ENCODE results near the gene GRM1.

GRM1 gene

DNA sequence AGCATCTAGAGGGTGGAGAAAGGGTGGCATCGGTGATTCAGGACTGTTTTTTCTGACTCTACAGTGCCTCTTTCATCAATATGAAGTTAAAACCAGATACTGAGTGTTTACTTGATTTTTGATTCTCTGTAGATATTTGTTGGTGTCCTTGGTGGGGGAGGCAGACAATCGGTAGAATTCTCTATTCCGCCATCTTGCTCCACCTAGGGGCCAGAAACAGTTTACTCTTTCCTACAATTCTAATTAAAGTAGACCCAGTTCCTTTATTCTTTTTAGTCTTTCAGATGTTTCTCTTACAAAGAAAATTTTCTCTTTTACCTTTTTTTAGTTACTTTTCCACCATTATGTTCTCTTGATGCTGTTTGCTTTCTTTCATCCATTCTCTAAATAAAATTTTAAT lies 352.6 kb downstream of the GRM1 start:
- DNase-seq (ENCODE audit: low spot score) = no peak

GRCh38 chr6:146388736-146389364 lies 360.0 kb downstream of the GRM1 start:
- no peak for DNase-seq (ENCODE audit: low spot score)

- DNase-seq (ENCODE audit: low spot score) = no peak
Measured at GRCh38 chr6:146389740-146390139, 360.9 kb downstream of the GRM1 start.

GRCh38 chr6:146397638-146398037 lies 368.8 kb downstream of the GRM1 start:
- no peak for DNase-seq (ENCODE audit: low spot score)

DNA sequence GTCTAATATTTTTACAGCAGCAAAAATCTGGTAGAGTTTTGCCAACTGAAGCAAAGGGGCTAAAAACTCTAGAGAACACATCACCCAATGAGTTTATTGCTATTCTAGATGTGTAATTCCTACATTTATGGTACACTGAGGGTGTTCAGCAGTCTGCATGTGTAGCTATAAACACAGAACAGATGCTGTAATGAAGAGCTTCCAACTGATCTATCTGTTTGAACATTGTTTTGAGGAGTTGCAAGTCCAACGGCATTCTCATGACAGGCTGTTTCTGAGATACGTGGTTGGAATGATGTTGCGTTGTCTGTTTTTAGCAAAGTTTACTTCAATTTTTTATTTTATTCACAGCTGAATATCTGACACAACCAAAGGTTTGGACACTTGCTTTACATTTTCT lies 373.6 kb downstream of the GRM1 start:
- no peak for DNase-seq (ENCODE audit: low spot score)

- no peak for DNase-seq (ENCODE audit: low spot score)
Measured at GRCh38 chr6:146408583-146408982, 379.7 kb downstream of the GRM1 start.

DNA sequence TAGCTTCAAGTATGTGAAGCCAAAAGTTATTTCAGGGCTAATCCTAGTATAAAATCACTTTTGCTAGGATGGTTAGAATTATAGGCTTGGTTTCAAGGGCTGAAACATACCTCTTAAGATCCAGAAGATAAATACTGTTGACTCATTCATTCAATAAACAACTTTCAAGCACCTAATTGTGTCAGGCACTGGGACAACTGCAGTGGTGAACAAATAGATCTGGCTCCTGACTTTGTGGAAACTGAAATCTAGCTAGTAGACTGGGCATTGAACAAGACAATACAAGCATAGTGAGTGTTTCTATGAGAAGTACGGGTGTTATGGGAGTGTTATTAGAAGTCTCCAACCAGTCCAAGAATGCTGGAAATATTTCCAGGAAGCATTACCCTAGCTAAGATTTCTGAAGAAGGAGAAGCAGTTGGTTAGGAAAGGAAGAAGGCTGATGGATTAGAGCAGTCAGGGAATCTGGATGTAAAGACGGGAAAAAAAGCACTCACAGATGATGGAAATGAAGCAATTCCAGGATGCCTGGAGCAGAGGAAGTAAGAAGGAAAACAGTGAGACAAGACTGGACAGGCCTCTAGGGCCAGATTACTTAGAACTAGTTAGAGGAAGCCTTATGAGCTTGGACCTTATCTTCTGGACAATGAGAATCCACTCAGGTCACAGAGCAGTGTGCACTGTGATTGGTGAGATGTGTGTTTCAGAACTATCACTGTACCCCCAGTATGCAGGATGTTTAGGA lies 382.2 kb downstream of the GRM1 start:
- no peak for DNase-seq (ENCODE audit: low spot score)

DNA sequence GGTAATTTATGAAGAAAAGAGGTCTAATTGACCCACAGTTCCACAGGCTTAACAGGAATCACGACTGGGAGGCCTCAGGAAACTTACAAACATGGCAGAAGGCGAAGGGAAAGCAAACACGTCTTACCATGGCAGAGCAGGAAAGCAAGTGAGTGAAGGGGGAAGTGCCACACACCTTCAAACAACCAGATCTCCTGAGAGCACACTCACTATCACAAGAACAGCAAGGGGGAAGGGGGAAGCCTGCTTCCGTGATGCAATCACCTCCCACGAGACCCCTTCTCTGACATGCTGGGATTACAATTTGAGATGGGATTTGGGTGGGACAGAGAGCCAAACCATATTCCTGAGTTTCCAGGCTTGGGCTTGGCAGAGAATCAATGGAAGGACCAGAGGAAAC lies 390.7 kb downstream of the GRM1 start:
- DNase-seq (ENCODE audit: low spot score) = no peak

DNA sequence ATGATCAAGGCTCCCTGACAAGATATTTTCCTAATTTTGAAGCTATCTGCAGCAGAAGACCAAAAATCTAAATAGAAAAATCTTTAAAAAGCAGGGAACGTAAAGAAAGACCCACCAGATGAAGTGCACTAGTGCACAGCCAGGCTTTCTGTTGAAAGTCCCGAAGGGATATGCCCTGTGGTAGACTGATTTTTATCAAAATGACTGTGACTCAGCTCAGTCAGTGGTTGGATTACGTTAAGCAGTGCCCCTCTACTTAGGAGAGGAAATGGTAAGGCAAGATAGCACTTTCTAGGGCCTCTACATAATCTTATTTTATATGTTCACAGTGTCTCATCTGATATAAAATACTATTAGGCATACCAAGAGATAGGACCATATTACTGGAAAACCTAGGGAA lies 391.4 kb downstream of the GRM1 start:
- DNase-seq (ENCODE audit: low spot score) = no peak

DNA sequence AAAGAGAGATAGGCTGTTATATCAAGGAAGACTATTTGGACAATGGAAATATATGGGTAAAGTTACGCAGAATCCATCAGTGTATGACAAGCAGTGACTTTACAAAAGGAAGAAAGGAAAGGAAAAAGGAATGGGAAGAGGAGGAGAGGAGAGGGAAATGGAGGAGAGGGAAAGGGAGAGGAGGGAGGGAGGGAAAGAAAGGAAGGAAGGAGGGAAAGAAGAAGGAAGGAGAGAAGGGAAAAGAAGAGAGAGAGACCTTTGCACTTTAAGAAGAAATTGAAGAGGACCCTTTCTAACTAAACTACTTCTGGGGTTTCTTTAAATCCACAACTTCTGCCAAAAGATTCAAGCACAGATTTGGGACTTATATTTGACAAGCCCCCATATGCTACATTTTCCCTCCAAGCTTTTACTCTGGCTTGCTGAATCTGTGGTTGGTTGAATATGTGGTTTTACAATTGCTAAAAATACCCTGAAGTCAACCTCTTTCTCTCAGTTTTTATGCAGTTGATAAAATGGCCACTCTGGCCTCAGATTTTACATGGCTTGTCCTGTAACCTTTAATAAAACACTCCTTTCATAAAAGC lies 394.0 kb downstream of the GRM1 start:
- no peak for DNase-seq (ENCODE audit: low spot score)

DNA sequence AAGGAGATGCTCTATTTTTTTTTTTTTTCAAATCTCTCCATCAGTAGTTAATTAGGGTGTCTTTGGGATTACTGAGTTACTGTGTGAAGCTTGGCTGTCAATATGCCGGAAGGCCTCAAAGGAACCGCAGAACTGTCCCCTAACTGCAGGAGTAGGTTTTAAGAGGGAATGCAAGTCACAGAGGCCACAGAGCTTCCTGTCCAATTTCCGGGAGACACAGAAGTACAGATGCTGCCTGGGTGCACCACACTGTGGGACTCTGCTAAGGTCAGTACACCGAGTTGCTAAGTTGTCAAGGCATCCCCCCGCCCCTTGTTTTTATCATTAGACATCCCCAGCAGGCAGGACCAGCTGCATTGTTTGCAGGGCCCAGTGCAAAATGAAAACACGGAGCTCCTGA lies 394.6 kb downstream of the GRM1 start:
- DNase-seq (ENCODE audit: low spot score) = no peak

- peak; percentile 7 for DNase-seq (ENCODE audit: low spot score)
Measured at GRCh38 chr6:146426516-146426915, 397.7 kb downstream of the GRM1 start.

- no peak for DNase-seq (ENCODE audit: low spot score)
Measured at GRCh38 chr6:146429831-146430230, 401.0 kb downstream of the GRM1 start.

GRCh38 chr6:146433881-146434731 lies 405.2 kb downstream of the GRM1 start:
- peak; percentile 8 for DNase-seq (ENCODE audit: low spot score)

GRCh38 chr6:146434732-146435390 lies 406.0 kb downstream of the GRM1 start:
- DNase-seq (ENCODE audit: low spot score) = no peak

DNA sequence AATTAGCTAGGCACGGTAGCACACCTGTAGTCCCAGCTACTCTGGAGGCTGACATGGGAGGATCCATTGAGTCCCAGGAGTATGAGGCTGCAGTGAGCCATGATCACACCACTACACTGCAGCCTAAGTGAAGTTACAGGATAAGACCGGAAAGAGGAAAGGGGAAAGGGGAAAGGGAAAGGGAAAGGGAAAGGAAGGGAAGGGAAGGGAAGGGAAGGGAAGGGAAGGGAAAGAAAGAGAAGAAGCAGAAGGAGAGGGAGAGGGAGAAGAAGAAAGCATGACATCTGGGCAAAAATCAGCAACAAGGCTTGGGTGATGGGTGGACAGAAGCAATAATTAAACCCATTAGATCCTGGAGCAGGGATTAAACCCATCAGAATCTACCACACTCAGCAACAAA lies 413.0 kb downstream of the GRM1 start:
- DNase-seq (ENCODE audit: low spot score) = no peak

- DNase-seq (ENCODE audit: low spot score) = no peak
Measured at GRCh38 chr6:146444189-146444588, 415.3 kb downstream of the GRM1 start.

GRCh38 chr6:146445233-146445632 lies 416.4 kb downstream of the GRM1 start:
- no peak for DNase-seq (ENCODE audit: low spot score)

DNA sequence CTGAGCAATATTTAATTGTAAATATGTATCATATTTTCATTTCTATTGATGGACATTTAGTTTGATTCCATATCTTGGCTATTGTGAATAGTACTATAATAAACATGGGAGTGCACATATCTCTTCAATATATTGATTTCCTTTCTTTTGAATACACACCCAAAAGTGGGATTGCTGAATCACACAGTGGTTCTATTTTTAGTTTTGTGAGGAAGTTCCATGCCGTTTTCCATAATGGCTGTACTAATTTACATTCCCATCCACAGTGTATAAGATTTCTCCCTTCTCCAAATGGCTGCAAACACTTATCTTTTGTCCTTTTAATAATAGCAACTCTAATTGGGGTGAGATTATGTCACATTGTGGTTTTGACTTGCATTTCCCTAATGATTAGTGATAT lies 428.0 kb downstream of the GRM1 start:
- no peak for DNase-seq (ENCODE audit: low spot score)

- no peak for DNase-seq (ENCODE audit: low spot score)
Measured at GRCh38 chr6:146460941-146461340, 432.1 kb downstream of the GRM1 start.

DNA sequence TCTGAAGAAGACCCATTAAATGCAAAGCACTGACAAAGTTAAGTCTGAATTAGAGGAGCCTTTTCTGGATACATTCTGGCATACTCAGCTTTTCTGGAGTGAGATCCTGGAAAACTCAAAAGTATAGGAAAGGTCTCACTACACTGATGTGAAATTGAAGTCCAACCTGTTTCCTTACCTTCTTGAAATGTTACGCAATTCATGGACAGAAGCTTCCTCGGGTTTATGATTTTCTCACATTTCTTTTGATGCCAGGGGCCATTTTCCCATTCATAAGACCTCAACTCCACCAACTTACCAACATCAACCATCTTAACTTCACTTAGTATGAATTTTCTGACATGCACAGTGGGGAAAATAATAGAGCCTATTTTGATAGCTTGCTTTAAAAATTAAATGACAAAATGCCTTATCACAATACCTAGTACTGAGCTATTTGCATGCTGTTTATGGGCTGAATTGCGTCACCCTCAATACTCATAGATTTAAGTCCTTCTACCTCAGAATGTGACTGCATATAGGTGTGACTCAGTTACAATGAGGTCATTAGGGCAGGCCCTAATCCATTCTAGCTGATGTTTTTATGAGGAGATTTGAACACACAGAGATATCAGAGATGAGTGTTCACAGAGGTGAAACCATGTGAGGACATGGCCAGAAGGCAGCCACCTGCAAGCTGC lies 441.4 kb downstream of the GRM1 start:
- no peak for DNase-seq (ENCODE audit: low spot score)

GRCh38 chr6:146472918-146473317 lies 444.1 kb downstream of the GRM1 start:
- DNase-seq (ENCODE audit: low spot score) = no peak
